Stromal cell of bone marrow (primary cell): ENCODE measurements around the gene NUTM2B.
"Not testable (repeated sequence)": the region's sequence is repeated elsewhere in the genome, so short reads cannot be mapped to it uniquely, and the experiment has no call there.

Source experiments
- DNase-seq: peaks from one replicate; pipeline ENCODE4 v3.0.0-alpha.2; 2012; ENCODE audit warnings: low read depth

Gene NUTM2B, protein sequence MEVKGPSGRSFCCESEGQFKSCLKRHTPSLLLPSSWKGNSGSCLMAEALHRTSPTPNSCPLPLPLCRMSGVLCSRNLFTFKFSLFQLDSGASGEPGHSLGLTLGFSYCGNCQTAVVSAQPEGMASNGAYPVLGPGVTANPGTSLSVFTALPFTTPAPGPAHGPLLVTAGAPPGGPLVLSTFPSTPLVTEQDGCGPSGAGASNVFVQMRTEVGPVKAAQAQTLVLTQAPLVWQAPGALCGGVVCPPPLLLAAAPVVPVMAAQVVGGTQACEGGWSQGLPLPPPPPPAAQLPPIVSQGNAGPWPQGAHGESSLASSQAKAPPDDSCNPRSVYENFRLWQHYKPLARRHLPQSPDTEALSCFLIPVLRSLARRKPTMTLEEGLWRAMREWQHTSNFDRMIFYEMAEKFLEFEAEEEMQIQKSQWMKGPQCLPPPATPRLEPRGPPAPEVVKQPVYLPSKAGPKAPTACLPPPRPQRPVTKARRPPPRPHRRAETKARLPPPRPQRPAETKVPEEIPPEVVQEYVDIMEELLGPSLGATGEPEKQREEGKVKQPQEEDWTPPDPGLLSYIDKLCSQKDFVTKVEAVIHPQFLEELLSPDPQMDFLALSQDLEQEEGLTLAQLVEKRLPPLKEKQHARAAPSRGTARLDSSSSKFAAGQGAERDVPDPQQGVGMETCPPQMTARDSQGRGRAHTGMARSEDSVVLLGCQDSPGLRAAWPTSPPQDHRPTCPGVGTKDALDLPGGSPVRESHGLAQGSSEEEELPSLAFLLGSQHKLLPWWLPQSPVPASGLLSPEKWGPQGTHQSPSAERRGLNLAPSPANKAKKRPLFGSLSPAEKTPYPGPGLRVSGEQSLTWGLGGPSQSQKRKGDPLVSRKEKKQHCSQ

DNA sequence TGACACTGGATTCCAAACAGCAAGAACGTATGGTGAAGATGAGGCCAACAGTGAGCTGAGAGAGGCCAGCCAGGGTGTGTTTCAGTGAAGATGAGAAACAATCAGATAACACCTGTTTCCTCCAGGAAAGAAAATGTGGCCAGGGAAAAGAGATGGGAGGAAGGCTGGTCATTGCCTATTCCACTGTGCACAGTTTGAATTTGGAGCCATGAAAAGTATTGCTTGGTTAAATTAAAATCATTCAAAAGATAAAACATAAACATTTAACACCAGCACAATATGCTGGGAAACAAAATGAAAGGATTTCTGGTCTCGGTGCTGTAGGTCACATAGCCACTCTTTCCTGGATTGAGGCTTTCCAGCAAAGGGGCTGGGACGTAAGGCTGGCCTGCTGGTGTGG lies at the start of gene NUTM2B:
Gene NUTM2B, plus strand, starts transcription at position 301 of the 400 bp plus-strand sequence. CDS start 383 bp downstream, outside the sequence.
- DNase-seq = not testable (repeated sequence)

DNA sequence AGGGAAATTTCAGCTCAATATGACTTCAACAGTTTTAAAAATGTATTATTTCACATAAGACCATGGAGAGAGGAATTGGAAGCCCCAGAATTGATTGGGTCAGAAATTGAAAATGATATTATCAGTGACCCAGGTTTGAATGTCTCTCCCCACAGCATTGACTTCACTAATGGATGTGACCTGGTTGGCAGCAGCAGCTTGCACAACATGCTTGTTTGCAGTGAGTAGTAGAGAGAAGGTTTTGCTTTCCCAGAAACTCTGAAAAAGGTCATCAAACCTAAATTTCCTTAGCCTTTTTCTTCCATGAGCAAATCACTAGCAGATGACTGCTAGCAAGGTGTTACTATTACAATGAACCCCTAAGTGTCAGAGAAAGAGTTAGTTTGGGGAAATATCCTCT lies 39.7 kb upstream of the NUTM2B start:
- not testable (repeated sequence) for DNase-seq

DNA sequence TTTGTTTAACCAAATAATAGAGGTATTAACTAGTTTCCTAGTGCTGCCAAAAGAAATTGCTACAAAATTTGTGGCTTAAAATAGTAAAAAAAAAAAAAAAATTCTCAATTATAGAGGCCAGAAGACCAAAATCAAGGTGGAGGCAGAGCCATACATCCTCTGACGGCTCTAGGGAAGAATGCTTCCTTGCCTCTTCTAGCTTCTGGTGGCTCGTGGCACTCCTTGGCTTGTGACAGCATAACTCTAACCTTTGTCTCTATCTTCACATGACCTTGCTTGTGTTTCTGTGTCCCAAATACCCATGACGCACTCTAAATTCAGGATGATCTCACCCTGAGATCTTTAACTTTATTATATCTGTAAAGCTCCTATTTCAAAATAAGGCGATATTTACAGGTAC lies 38.3 kb upstream of the NUTM2B start:
- DNase-seq = not testable (repeated sequence)

DNA sequence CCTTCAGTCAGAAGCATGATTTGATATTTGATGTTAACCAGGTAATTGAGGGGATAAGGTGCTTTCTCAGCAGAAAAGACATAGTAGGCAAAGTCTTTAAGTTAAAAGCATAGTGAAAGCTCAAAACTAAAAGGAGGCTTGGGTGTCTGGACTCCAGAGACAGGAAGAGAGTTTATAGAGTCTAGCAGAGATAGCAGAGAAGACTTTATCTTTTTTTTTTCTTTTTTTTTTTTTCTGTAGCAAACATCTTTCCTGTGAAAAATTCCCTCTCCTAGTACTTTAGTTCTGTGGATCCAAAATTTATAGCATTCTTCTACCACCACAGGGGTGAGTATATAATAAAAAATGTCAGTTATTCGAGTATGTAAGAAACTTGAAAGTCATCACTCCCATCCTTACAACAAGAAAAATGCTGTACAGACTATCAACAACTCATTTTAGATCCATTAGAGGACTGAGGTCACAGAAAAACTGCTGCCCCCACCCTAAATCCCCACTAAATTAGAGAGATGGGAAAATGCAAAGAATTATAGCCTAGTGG lies 33.7 kb upstream of the NUTM2B start:
- DNase-seq = not testable (repeated sequence)

DNA sequence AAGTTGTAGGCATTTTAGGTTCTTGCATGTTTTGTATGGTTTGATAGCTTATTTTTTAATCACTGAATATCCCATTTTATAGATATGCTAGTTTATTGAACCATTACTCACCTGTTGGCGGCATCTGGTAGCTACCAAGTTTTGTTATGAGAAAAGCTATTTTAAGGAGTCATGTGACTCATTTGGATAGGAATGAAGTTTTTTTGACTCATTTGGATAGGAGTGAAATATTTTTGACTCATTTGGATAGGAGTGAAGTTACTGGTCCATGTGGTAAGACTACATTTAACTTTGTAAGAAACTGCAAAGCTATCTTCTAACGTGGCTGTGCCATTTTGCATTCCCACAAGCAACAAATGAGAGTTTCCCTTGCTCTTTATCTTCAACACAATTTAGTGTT lies 28.1 kb upstream of the NUTM2B start:
- not testable (repeated sequence) for DNase-seq

DNA sequence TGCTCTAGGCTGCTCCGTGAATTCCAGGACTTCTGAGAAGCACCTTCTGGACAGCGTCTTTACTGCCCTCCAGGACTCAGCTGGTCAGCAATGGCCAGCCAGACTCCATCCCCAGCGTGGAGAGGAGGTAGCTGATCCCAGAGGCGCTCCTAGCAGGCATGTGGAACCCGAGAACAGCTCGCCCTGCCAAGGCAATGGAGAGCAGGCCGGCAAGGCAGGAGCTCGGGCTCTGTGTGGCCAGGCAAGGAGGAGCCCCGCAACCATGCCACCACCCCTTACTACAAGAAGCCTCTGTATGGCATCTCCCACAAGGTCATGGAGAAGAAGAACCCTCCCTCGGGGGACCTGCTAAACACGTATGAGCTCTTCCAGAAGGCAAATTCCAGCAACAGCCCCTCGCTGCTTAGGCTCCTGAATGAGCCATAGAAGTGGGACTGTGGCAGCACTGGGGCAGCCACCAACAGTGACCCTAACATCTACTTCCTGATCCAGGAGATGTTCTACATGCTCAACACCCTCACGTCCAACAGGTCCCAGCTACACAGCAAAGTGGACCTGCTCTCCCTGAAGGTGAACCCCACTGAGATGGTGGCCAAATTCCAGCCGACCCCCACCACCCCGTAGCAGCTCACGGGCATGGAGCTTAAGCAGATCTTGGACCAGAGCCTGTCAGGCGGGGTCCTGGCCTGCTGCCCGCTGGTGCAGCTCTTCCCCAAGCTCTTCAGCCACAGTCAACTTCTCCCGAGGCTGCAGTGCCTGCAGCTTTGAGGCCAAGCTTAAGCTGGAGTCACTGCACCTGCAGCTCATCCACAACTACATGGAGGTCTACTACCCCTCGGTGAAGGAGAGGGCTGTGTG lies 19.8 kb upstream of the NUTM2B start:
- not testable (repeated sequence) for DNase-seq

DNA sequence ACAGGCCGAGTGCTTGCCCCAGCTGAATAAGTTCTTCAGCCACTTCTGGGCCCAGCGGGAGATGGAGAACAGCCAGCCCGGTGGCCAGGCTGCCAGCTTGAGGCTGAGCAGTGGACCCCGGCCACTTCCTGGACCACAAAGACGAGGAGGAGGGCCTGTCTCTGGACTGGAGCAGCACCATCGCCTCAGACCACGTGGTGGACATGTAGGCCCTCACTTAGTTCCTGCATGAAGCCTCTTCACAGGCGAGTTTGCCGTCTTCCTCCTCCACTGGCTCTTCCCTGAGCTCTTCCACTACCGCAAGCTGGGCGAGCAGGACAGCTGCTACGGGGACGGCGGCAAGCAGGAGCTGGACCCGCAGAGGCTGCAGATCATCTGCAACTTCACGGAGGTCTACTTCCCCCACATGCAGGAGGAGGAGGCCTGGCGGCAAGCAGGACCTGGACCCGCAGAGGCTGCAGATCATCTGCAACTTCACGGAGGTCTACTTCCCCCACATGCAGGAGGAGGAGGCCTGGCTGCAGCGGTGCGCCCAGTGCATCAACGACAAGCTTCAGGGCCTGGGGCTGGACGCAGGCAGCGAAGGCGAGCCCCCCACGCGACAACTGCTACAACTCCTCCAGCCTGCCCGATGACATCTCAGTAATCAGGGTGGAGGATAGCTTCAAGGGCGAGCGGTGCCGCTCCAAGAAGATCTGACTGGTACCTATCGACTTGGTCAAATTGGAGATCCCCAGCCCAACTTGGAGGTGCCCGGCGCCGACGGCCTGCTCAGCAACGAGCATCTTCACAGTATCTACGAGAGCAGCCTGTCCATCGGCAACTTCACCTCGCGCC lies 18.9 kb upstream of the NUTM2B start:
- DNase-seq = not testable (repeated sequence)

DNA sequence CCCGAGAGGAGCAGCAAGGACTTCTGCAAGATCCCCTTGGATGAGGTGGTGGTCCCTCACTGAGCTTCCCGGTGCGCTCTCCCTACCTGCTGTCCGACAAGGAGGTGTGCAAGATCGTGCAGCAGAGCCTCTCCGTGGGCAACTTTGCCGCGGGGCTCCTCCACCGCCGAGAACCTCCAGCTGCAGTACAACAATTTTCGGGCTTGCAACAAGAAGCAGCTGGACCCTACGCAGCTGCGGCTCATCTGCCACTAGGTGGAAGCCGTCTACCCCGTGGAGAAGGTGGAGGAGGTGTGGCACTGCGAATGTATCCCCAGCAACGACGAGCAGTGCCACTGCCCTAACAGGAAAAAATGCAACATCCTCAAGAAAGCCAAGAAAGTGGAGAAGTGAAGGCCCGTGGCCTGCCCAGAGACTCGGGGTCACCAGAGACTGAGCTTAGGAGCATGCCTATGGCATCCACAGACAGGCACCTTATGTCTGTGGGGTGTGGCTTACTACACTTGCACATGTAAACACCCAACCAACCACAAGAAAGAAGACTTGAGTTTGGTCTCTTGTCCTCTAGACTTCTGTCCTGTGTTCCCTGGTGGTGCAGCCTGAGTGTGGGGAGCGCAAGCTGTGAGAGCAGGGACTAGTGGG lies 17.9 kb upstream of the NUTM2B start:
- DNase-seq = not testable (repeated sequence)

DNA sequence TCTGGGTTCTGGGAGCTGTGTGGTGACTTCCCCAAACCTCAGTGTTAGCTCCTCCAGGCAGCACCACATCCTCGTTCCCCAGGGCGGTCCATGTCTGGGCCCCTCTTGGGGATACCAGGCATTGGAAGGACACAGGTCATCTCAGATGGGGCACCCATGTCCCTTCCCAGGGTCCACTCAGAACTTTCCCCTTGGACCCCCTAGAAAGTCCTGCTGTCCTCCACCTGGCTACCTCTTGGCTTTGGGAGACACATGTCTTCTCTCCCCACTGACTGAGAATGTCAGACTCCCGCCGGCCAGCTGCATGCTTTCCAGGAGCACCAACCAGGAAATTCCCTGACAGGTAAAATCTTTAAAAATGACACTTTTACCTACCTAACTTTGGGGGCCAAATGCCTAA lies 16.4 kb upstream of the NUTM2B start:
- DNase-seq = not testable (repeated sequence)

DNA sequence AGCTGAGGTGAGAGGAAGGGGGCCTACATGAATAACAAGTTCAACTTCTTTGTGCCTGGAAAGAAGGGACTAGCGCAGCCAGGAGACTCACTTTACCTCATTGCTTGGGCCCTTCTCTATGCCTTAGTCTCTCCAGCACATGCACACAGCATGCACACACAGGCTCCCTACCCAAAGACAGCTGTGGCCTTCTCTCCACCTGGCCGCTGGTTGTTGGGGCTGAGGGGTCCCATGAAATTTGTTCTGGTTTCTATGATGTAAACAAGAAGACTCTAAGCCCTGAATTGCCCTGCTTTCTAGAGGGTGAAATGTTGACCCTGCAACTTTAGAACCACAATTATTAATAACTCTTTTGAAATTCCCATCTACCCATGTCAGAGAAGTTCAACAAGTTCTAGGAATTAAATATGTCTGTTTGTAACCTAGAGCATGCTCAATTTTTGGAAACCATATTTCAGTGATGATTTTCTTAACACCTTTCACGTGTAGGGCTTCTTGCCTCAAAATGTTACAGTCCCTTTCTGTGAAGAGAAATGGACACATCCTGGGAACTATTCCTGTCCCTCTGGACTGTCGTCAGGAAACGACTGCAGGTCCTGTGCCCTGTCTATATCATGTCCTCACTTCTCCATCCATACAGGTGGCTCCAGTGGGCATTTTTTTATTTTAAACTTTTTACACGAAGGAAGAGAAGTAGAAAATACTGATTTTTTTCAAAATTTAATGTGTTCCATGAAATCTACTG lies 15.4 kb upstream of the NUTM2B start:
- DNase-seq = not testable (repeated sequence)

DNA sequence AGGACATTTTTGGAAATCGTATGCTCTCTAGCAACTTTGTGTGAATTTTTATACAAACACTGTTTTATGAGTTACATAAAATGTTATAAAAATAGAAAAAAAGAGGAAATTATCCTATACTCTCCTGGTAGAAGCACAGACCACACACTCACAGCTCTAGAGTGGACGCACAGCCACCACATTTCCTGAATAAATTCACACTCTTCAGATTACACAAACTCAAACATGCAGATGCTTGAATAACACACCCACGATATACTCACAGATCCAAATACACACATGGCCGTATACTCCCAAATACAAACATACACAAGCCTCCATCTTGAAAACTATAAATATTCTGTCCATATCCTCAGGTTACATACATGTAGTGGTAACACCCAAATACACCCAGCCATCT lies 14.2 kb upstream of the NUTM2B start:
- not testable (repeated sequence) for DNase-seq

DNA sequence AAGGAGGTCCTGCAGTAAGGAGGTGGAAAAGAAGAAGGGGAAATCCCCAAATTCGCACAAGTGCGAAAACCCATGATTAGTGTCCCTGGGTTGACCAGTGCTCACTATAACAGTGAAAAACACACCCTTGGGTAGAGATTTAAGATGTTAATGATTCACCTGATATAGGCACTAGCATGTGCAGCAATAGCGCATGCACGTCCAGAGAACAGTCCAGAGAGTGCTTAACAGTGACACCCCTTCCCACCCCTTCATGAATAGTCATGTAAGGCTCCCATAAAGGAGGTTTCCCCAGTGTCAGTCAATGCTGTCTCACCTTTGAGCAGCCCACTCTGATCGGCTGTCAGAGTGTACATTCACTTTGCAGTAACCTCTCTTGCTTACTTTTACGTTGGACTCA lies 6.4 kb upstream of the NUTM2B start:
- DNase-seq = not testable (repeated sequence)

DNA sequence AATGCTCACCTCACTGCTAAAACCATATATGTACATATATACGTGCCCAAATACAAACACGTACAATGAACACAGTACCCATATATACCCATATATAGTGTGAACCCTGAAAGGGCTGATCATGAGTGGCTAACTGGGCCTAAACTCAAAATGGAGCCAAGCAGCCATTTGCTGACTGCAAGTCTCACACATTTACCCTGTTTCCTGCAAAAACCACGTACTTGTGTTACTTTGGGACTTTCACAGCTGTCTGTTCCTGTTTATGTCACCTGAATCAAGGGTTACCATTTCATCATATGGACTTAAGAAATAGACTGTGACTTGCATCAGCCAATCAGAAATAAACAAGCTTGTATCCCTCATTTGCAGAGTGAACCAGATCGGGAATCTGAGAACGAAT lies 5.9 kb upstream of the NUTM2B start:
- not testable (repeated sequence) for DNase-seq

DNA sequence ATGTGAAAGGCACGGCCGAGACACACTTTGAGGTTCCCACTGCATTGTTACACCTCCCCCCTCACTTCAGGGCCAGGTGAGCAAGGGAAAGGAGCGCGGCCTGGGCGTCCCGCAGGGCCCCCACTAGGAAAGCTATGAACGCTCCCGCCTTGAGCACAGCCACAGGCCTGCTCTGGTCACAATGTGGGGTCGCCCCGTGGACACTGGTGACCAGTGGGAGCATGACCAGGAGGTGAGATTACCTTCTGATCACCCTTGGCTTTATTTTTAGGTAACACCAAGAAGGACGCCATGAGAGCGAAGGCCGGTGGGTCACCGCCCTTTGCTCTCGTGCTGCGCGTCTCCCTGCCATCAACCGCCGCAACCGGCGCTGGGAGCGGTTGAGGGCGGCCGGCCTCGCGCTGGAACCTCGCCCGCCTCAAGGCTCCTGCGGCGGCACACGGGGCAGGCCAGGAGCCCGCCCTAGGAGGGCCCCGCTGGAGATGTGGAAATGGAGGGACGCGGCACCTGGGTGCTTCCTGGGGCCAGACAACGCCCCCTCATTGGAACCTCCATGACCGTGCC lies 2.6 kb upstream of the NUTM2B start:
- DNase-seq = not testable (repeated sequence)

DNA sequence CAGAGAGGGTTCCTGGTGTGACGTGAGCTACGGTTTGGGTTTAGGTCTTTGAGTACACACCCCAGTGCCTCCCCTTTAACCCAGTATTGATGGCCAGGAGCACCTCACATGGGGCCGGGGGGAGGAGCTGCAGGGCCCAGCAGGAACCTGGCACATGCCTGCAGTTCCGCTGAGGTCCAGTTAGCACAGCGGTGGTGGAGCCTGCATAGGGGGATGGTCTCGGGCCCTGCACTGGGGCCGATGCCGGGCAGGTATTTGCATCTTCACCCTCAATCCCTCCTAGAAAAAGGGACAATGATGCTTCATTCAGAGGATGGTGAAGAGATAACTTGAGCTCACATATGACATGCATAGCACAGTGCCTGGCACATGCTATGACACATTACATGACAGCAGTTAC lies 4.0 kb downstream of the NUTM2B start:
- not testable (repeated sequence) for DNase-seq

DNA sequence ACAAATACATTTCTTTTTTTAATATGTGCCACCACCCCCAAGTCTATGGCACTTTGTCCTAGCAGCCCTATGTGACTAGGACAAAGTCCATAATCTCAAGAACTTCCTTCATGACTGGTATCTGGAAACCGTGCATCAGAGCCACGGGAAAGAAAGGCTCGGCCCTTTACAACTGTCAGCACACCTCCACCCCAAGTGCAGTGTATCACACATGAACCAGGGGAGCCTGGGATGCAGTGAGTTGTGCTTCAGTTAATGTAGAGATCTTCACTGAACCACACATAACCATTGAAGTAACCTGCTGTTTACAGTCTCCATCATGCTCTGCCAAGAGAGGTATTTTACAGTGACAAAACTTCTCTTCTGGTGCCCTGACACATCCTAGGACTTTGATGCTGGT lies 11.9 kb downstream of the NUTM2B start:
- not testable (repeated sequence) for DNase-seq

DNA sequence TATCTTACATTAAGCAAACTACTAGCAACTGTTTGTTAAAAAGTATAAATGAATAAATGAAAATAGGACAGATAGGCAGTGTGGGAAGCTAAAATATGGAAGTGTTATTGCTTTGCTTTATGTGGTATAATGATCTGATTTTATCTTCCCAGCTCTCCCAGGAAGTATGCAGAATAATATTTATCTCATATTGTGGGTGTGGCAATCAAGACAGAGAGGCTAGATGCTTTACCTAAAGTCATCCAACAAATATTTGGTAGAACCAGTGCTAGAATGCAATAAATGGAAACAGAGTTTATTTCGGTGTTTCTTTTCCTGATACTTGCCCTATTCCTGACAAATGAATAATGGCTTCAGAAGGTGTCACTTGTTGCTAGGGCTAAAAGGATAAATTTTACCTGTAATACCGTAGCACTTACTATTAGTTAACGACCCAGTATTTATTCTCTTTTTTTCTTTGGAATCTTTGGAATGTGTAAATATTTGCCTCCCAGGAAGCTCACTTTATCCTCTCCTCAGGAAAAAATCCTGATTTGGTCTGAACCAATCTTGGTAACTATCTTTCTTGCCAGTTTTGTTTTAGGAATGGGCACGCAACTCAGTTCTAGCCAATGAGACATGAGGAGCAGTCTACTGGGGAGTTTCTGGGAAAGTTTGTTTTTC lies 14.0 kb downstream of the NUTM2B start:
- DNase-seq = not testable (repeated sequence)

DNA sequence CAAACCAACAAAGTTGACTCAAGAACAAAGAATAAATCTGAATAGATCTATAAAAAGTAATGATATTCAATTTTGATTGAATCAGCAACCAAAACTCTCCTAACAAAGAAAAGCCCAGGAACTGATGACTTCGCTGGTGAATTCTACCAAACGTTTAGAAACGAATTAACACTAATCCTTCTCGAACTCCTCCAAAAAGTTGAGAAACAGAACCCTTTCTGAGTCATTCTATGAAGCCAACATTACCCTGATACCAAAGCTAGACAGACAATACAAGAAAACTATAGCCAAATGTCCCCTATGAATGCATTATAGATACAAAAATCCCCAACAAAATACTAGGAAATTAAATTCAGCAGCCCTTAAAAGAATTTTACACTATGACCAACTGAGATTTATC lies 17.0 kb downstream of the NUTM2B start:
- DNase-seq = not testable (repeated sequence)

DNA sequence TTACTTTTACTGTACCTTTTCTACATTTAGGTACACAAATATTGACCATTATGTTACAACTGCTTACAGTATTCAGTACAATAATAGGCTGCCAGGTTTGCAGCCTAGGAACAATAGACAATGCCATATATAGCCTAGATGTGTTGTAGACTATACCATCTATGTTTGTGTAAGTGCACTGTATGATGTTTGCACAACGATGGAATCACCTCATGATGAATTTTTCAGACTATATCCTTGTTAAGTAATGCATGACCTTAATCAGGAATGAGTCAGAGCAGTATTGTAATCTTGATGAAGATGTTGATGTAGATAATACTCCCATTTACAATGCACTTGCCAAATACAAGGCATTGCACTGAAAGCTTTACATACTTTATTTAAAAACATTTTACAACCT lies 23.6 kb downstream of the NUTM2B start:
- not testable (repeated sequence) for DNase-seq
